Nephron progenitor cell (in vitro differentiated cells): ENCODE data around the gene MORN1.

ENCODE experiments used
- DNase-seq: peaks from one replicate; pipeline ENCODE4 v3.0.0; 2021
- H3K27ac Mint-ChIP-seq: 2 replicates; pipeline ENCODE4 v1.8.0; 2021; ENCODE audit warnings: mild to moderate bottlenecking, moderate library complexity, mixed read lengths
- H3K27me3 Mint-ChIP-seq: 2 replicates; pipeline ENCODE4 v1.8.0; 2021; ENCODE audit warnings: mild to moderate bottlenecking, low read depth, mixed read lengths; ENCODE audit not compliant: poor library complexity
- H3K36me3 Mint-ChIP-seq: 2 replicates; pipeline ENCODE4 v1.8.0; 2021; ENCODE audit warnings: low read depth, mixed read lengths
- H3K4me1 Mint-ChIP-seq: 2 replicates; pipeline ENCODE4 v1.8.0; 2021; ENCODE audit warnings: mixed read lengths
- H3K4me3 Mint-ChIP-seq: 2 replicates; pipeline ENCODE4 v1.8.0; 2021; ENCODE audit warnings: mild to moderate bottlenecking, moderate library complexity, mixed read lengths
- H3K9me3 Mint-ChIP-seq: 2 replicates; pipeline ENCODE4 v1.8.0; 2021; ENCODE audit warnings: mild to moderate bottlenecking, moderate library complexity, mixed read lengths
- CTCF ChIP-seq: fragments of 200-600 bp; sonication (generic); IDR thresholded peaks from 2 replicates; pipeline ENCODE4 v1.5.0; 2021; ENCODE audit warnings: antibody characterized with exemption

Gene MORN1

DNA sequence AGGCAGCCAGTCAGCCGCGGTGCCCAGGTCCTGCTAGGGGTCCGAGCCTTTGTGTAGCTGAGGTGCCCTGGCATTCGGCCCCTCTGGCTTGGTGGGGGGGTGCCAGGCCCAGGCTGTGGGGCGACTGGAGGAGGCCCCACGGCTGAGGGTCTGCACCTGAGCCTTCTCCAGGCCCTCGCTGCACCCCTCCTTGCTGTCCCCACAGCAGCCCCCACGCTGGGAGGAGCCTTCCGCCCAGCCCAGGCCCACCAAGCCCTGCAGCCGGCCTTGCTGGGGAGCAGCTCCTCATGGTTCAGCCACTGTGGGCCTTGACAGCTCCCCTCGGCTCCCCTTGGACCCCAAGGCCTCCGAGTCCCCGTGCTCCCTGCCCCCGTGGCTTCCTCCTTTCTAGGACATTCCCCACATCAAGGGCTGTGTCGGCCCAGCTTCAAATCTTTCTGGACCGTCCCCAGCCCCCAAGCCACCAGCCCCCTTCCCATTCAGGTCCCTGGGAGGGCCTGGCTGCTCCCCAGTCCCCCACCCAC, 67.8 kb downstream of the MORN1 start:
- Mint-ChIP-seq H3K9me3 (peaks cover 8% of the 10 kb centered on the region), H3K4me1 (peaks cover 35% of the 10 kb centered on the region), H3K27ac (peak overlapping the region; percentile 80), H3K4me3 (no peak overlapping the region), H3K27me3 (peaks cover 37% of the 10 kb centered on the region), H3K36me3 (peaks cover 4% of the 10 kb centered on the region)
- DNase-seq, result no peak
- TF ChIP-seq CTCF, result no peak

- TF ChIP-seq CTCF, result no peak
- DNase-seq, result no peak
- H3K4me1 Mint-ChIP-seq, result peaks cover 35% of the 10 kb centered on the region
- peaks cover 37% of the 10 kb centered on the region for H3K27me3 Mint-ChIP-seq
- H3K27ac Mint-ChIP-seq, result no peak overlapping the region
- H3K9me3 Mint-ChIP-seq, result peaks cover 8% of the 10 kb centered on the region
- no peak overlapping the region for H3K4me3 Mint-ChIP-seq
- peaks cover 4% of the 10 kb centered on the region for H3K36me3 Mint-ChIP-seq
These were observed 68.7 kb downstream of the MORN1 start for GRCh38 chr1:2322581-2323211.

GRCh38 chr1:2322065-2322571, 69.2 kb downstream of the MORN1 start:
- TF ChIP-seq CTCF, result no peak
- peaks cover 4% of the 10 kb centered on the region for H3K36me3 Mint-ChIP-seq
- DNase-seq, result peak; percentile 87
- peaks cover 8% of the 10 kb centered on the region for H3K9me3 Mint-ChIP-seq
- peaks cover 35% of the 10 kb centered on the region for H3K27me3 Mint-ChIP-seq
- no peak overlapping the region for H3K4me3 Mint-ChIP-seq
- peaks cover 33% of the 10 kb centered on the region for H3K4me1 Mint-ChIP-seq
- H3K27ac Mint-ChIP-seq, result peak overlapping the region; percentile 99

- H3K4me3 Mint-ChIP-seq, result no peak overlapping the region
- TF ChIP-seq CTCF, result no peak
- H3K9me3 Mint-ChIP-seq, result peaks cover 8% of the 10 kb centered on the region
These were observed 70.3 kb downstream of the MORN1 start for GRCh38 chr1:2320760-2321667.

DNA sequence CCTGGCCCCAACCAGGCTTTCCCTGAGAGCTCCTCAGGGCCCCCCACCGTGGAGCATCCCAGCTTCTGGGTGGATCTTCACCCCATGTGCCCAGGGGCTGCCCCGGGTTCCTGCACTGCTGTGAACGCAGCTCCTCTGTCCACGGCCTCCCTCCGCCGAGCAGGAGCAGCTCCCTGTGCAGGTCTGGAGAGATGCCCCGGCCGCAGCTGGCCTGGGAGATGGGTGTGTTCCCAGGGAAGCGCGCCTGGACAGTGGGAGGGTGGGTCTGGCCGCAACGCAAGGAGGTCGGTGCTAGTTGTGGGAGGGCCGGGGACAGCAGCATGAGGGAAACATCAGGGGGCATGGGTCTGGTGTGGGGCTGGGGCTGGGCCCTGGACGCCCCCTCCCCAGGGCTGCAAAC, 71.3 kb downstream of the MORN1 start:
- Mint-ChIP-seq H3K27ac (no peak overlapping the region), H3K4me3 (no peak overlapping the region), H3K27me3 (peaks cover 21% of the 10 kb centered on the region), H3K9me3 (peaks cover 5% of the 10 kb centered on the region), H3K4me1 (peaks cover 46% of the 10 kb centered on the region), H3K36me3 (peaks cover under 1% of the 10 kb centered on the region)
- no peak for DNase-seq
- TF ChIP-seq CTCF, result no peak

More at GRCh38 chr1:2320760-2321667, 70.3 kb downstream of the MORN1 start:
- Mint-ChIP-seq H3K4me1 (peaks cover 41% of the 10 kb centered on the region), H3K27me3 (peaks cover 31% of the 10 kb centered on the region), H3K27ac (no peak overlapping the region), H3K36me3 (peaks cover 4% of the 10 kb centered on the region)
- no peak for DNase-seq
